ENCODE results near the gene MRAP2.

- TF ChIP-seq POLR2A (IDR thresholded peaks at IDR 0.05): no peak
- no peak for TF ChIP-seq CTCF (IDR thresholded peaks at IDR 0.05)
Measured at GRCh38 chr6:84003654-84004053, 29.9 kb upstream of the MRAP2 start.
